Measurements from ENCODE around the gene NRCAM.
"Not testable (repeated sequence)": the region's sequence is repeated elsewhere in the genome, so short reads cannot be mapped to it uniquely, and the experiment has no call there.

Gene NRCAM

GRCh38 chr7:108347616-108348015, 108.6 kb downstream of the NRCAM start:
- Histone ChIP-seq H3K9ac (ENCODE audit: low read length) (no peak overlapping the region), H3K36me3 (replicated peaks; ENCODE audit: low read depth, low read length) (no peaks in the 10 kb centered on the region), H2AFZ (ENCODE audit: low read depth, low read length) (no peak overlapping the region), H3K79me2 (ENCODE audit: low read length) (peaks cover 26% of the 10 kb centered on the region), H3K9me3 (ENCODE audit: insufficient read depth, low read length) (no peaks in the 10 kb centered on the region), H3K4me3 (ENCODE audit: low read length) (no peak overlapping the region), H3K4me2 (ENCODE audit: low read length) (no peak overlapping the region), H3K27me3 (ENCODE audit: low read depth, low read length) (no peaks in the 10 kb centered on the region), H3K4me1 (ENCODE audit: low read length) (no peaks in the 10 kb centered on the region), H3K27ac (ENCODE audit: low read length) (no peak overlapping the region), H4K20me1 (ENCODE audit: insufficient read depth, low read length) (peaks cover 20% of the 10 kb centered on the region; the same call in 1 of the 2 replicates)
- TF ChIP-seq EZH2phosphoT487 (IDR thresholded peaks at IDR 0.05; ENCODE audit: low read depth): no peak
- TF ChIP-seq CTCF (IDR thresholded peaks at IDR 0.05; ENCODE audit: low read depth, low read length): no peak

- Histone ChIP-seq H3K79me2 (ENCODE audit: low read length) (peaks cover 31% of the 10 kb centered on the region), H3K36me3 (replicated peaks; ENCODE audit: low read depth, low read length) (no peaks in the 10 kb centered on the region), H3K4me3 (ENCODE audit: low read length) (no peak overlapping the region), H3K27me3 (ENCODE audit: low read depth, low read length) (no peaks in the 10 kb centered on the region), H3K27ac (ENCODE audit: low read length) (no peak overlapping the region), H3K9ac (ENCODE audit: low read length) (no peak overlapping the region), H3K9me3 (ENCODE audit: insufficient read depth, low read length) (no peaks in the 10 kb centered on the region), H3K4me1 (ENCODE audit: low read length) (no peaks in the 10 kb centered on the region), H3K4me2 (ENCODE audit: low read length) (no peak overlapping the region), H2AFZ (ENCODE audit: low read depth, low read length) (no peak overlapping the region), H4K20me1 (ENCODE audit: insufficient read depth, low read length) (peaks cover 20% of the 10 kb centered on the region; the same call in 1 of the 2 replicates)
- no peak for TF ChIP-seq EZH2phosphoT487 (IDR thresholded peaks at IDR 0.05; ENCODE audit: low read depth)
- no peak for TF ChIP-seq CTCF (IDR thresholded peaks at IDR 0.05; ENCODE audit: low read depth, low read length)
Observed at GRCh38 chr7:108345710-108346336, 110.4 kb downstream of the NRCAM start.

GRCh38 chr7:108340856-108341411, 115.3 kb downstream of the NRCAM start:
- H3K4me2 ChIP-seq (ENCODE audit: low read length): no peak overlapping the region
- no peaks in the 10 kb centered on the region for H3K27me3 ChIP-seq (ENCODE audit: low read depth, low read length)
- H3K9ac ChIP-seq (ENCODE audit: low read length): no peak overlapping the region
- H3K4me1 ChIP-seq (ENCODE audit: low read length): no peaks in the 10 kb centered on the region
- peaks cover 38% of the 10 kb centered on the region for H3K79me2 ChIP-seq (ENCODE audit: low read length)
- H2AFZ ChIP-seq (ENCODE audit: low read depth, low read length): no peak overlapping the region
- H3K4me3 ChIP-seq (ENCODE audit: low read length): no peak overlapping the region
- H3K9me3 ChIP-seq (ENCODE audit: insufficient read depth, low read length): no peaks in the 10 kb centered on the region
- H3K36me3 ChIP-seq (replicated peaks; ENCODE audit: low read depth, low read length): no peaks in the 10 kb centered on the region
- H4K20me1 ChIP-seq (ENCODE audit: insufficient read depth, low read length): peaks cover 8% of the 10 kb centered on the region; the same call in 1 of the 2 replicates
- TF ChIP-seq CTCF (IDR thresholded peaks at IDR 0.05; ENCODE audit: low read depth, low read length) (no peak), EZH2phosphoT487 (IDR thresholded peaks at IDR 0.05; ENCODE audit: low read depth) (no peak)
- H3K27ac ChIP-seq (ENCODE audit: low read length): no peak overlapping the region

GRCh38 chr7:108340406-108340805, 115.8 kb downstream of the NRCAM start:
- H3K79me2 ChIP-seq (ENCODE audit: low read length): peaks cover 38% of the 10 kb centered on the region
- not testable (repeated sequence) for H3K9ac ChIP-seq (ENCODE audit: low read length); H3K36me3 ChIP-seq (replicated peaks; ENCODE audit: low read depth, low read length); H3K27ac ChIP-seq (ENCODE audit: low read length); H3K4me3 ChIP-seq (ENCODE audit: low read length); H3K9me3 ChIP-seq (ENCODE audit: insufficient read depth, low read length); H3K4me2 ChIP-seq (ENCODE audit: low read length); H2AFZ ChIP-seq (ENCODE audit: low read depth, low read length); H4K20me1 ChIP-seq (ENCODE audit: insufficient read depth, low read length); H3K4me1 ChIP-seq (ENCODE audit: low read length); H3K27me3 ChIP-seq (ENCODE audit: low read depth, low read length)

Measured in OCI-LY3 (cell line).